Thoracic aorta (tissue), 2 donors: ENCODE results near the gene CAPZA2. TPM values are rescaled to one million over a fixed set of nuclear protein-coding genes. Genes with fewer than 3 reads are reported as not detected.
"Not testable (repeated sequence)": the region's sequence is repeated elsewhere in the genome, so short reads cannot be mapped to it uniquely, and the experiment has no call there.

Experiments
- ATAC-seq: fragments of 150-250 bp; one replicate; pipeline ENCODE4 v1.8.0; 2017; ENCODE audit warnings: low read depth; ENCODE audit not compliant: insufficient number of reproducible peaks, low FRiP score
- DNase-seq: peaks from one replicate; pipeline ENCODE4 v3.0.0-alpha.2; 2020; ENCODE audit warnings: low spot score
- H3K27ac ChIP-seq, 2 donors: fragments of 200-600 bp; sonication (generic); 1 replicate in 1 of 2; 2 replicates in 1 of 2; pipeline ENCODE4 v1.5.1; 2016; ENCODE audit warnings: mild to moderate bottlenecking in 2 of 2, moderate library complexity in 2 of 2
- H3K27me3 ChIP-seq: fragments of 200-600 bp; sonication (generic); replicated peaks from 2 replicates; pipeline ENCODE4 v1.6.0; 2016; ENCODE audit warnings: mild to moderate bottlenecking; ENCODE audit not compliant: insufficient read depth
- H3K36me3 ChIP-seq: fragments of 200-600 bp; sonication (generic); one replicate; pipeline ENCODE4 v1.5.1; 2016
- H3K4me1 ChIP-seq, 2 donors: fragments of 200-600 bp; sonication (generic); 1 replicate in 1 of 2; 2 replicates in 1 of 2; pipeline versions ENCODE4 v1.5.1 to v1.6.0; 2016; ENCODE audit warnings: low read depth in 2 of 2, mild to moderate bottlenecking in 1 of 2; ENCODE audit not compliant: control insufficient read depth in 1 of 2
- H3K4me3 ChIP-seq: fragments of 200-600 bp; sonication (generic); 2 replicates; pipeline ENCODE4 v1.5.1; 2016; ENCODE audit warnings: mild to moderate bottlenecking
- H3K9me3 ChIP-seq: fragments of 200-600 bp; sonication (generic); 2 replicates; pipeline ENCODE4 v1.5.1; 2016
- total RNA-seq, 2 donors: library from RNA; depleted of rRNA; stranded (reverse); fragments of >200 nt; gene quantifications; one replicate each; pipeline versions ENCODE4 v1.1.0 to v1.2.3, GENCODE V29; 2016
- TF ChIP-seq, protein P1 (sequence below): fragments of 200-600 bp; sonication (generic); IDR thresholded peaks from one replicate; pipeline ENCODE4 v1.5.1; 2019; ENCODE audit warnings: antibody characterized with exemption

CAPZA2 gene
- 100 to 1,000 TPM in 1 of 2 donors, 10 to 100 TPM in 1; 69.0 to 141 TPM for total RNA-seq

DNA sequence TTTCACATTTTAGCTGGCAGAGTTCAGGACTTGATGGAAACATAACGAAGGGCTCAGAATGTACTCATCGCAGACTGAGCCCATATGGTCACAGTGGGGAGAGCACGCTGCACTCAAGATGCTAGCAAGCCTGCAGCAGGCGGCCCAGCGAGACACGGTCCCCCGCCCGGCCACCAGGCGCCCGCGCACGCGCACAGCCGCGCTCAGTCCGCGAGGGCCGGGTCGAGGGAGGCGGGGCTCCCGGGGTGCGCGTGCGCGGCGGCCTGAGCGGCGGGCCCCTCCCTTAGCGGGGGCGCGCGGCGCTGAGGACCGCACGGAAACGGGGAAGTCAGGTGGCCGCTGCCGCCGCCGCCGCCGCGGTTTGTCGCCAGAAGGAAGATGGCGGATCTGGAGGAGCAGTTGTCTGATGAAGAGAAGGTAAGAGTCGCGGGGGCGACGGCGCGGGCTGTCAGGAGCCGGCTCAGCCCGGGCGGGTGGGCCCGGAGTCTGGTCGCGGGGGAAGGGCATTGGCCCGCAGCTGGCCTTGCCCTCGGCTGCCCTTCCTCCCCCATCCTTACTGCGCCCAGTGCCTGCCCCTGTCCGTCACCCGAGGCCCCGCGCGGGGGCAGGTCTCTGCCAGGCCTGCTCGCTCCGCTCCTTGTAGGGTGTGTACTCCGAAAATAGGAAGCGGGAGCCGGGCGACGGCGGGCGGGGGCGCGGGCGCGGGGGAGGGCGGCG, at the start of gene CAPZA2:
Gene CAPZA2, plus strand, starts transcription at position 354 of the 717 bp plus-strand sequence. Its CDS starts 25 bp downstream, at position 379.
- peak; percentile 58 for DNase-seq
- Histone ChIP-seq H3K9me3 (no peaks in the 10 kb centered on the region), H3K4me3 (peak within 1 kb of the TSS; percentile 94), H3K27ac (peak within 1 kb of the TSS; percentile 90 to 94), H3K36me3 (no peaks in the 10 kb centered on the region), H3K4me1 (peaks cover 15 to 32% of the 10 kb centered on the region in 2 donors), H3K27me3 (no peaks in the 10 kb centered on the region)
- TF ChIP-seq, protein P1, sequence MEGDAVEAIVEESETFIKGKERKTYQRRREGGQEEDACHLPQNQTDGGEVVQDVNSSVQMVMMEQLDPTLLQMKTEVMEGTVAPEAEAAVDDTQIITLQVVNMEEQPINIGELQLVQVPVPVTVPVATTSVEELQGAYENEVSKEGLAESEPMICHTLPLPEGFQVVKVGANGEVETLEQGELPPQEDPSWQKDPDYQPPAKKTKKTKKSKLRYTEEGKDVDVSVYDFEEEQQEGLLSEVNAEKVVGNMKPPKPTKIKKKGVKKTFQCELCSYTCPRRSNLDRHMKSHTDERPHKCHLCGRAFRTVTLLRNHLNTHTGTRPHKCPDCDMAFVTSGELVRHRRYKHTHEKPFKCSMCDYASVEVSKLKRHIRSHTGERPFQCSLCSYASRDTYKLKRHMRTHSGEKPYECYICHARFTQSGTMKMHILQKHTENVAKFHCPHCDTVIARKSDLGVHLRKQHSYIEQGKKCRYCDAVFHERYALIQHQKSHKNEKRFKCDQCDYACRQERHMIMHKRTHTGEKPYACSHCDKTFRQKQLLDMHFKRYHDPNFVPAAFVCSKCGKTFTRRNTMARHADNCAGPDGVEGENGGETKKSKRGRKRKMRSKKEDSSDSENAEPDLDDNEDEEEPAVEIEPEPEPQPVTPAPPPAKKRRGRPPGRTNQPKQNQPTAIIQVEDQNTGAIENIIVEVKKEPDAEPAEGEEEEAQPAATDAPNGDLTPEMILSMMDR: peak; percentile 58
- ATAC-seq: peak; percentile 92

DNA sequence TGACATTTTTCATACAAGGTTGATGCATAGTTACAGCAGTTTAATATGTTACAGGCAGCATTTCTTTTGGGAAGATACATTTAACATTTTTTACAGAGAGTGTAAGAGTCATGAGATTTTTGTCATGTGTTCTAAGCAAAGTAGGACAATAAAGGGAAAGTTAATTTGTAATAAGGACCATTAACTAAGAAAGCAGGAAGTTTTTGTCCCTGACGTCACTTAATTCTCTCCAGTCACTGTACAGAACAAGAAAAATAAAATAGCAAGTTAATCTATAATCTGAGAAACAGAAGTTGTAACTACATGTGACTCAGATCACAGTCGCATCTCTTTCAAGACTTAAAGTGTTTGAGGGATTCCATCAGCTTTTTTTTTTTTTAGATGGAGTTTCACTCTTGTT, 49.5 kb upstream of the CAPZA2 start:
- Histone ChIP-seq H3K27ac (no peak overlapping the region), H3K4me3 (no peak overlapping the region), H3K4me1 (no peaks in the 10 kb centered on the region), H3K36me3 (no peaks in the 10 kb centered on the region), H3K27me3 (no peaks in the 10 kb centered on the region), H3K9me3 (no peaks in the 10 kb centered on the region)
- no peak for DNase-seq
- ATAC-seq: no peak
- TF ChIP-seq, protein P1: no peak

DNA sequence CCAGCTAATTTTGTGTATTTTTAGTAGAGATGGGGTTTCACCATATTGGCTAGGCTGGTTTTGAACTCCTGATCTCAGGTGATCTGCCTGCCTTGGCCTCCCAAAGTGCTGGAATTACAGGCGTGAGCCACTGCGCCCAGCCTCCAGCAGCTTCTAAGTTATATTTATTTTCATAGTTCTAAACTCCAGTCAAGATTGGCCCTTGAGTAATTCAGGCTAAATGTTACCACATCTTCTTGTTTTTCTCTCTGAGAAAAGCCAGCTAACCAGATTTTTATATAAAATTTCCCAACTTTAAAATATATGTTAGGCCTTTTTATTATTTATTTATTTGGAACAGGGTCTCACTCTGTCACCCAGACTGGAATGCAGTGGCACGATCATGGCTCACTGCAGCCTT, 49.0 kb upstream of the CAPZA2 start:
- H3K4me1 ChIP-seq, H3K4me3 ChIP-seq, DNase-seq, H3K27ac ChIP-seq, H3K9me3 ChIP-seq, H3K36me3 ChIP-seq, H3K27me3 ChIP-seq, ATAC-seq: not testable (repeated sequence)

DNA sequence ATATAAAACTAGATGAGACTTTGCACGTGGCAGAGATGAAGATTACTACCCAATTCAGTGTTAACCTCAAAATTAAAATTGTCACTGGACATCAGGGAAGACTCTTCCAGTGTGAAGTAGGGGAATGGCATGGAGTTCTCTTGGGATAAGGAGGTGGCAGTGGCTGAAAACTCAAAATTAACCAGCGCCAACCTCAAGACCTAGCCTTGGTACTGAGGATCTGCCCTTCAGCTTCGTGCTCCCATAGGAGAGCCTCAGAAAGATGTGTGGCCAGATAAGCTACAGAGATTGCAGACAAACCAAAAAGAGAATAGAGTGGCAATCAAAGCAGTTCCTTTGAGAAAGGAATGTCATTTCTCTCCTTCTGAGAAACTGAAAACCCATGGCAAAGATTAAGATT, 47.3 kb upstream of the CAPZA2 start:
- no peak for DNase-seq
- TF ChIP-seq, protein P1: no peak
- H3K27ac ChIP-seq: no peak overlapping the region
- H3K4me1 ChIP-seq: no peaks in the 10 kb centered on the region
- no peak for ATAC-seq
- H3K36me3 ChIP-seq: no peaks in the 10 kb centered on the region
- no peaks in the 10 kb centered on the region for H3K27me3 ChIP-seq
- no peaks in the 10 kb centered on the region for H3K9me3 ChIP-seq
- H3K4me3 ChIP-seq: no peak overlapping the region

DNA sequence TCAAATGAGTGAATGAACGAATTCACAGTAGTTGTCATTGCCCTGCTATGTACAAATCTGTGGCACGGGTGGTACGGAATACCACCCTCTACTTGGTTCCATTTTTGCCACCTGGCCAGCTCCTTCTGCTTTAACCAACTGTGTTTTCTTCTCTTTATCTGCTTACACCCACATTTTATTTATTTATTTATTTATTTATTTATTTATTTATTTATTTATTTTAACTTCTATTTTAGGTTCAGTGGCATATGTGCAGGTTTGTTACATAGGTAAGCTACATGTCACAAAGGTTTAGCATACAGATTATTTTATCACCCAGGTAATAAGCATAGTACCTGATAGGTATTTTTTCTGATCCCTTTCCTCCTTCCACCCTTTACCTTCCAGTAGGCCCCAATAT, 42.2 kb upstream of the CAPZA2 start:
- H3K36me3 ChIP-seq: no peaks in the 10 kb centered on the region
- TF ChIP-seq, protein P1: no peak
- no peaks in the 10 kb centered on the region for H3K27me3 ChIP-seq
- H3K4me3 ChIP-seq: no peak overlapping the region
- H3K27ac ChIP-seq: no peak overlapping the region
- no peaks in the 10 kb centered on the region for H3K9me3 ChIP-seq
- DNase-seq (no peak), ATAC-seq (no peak)
- no peaks in the 10 kb centered on the region for H3K4me1 ChIP-seq

DNA sequence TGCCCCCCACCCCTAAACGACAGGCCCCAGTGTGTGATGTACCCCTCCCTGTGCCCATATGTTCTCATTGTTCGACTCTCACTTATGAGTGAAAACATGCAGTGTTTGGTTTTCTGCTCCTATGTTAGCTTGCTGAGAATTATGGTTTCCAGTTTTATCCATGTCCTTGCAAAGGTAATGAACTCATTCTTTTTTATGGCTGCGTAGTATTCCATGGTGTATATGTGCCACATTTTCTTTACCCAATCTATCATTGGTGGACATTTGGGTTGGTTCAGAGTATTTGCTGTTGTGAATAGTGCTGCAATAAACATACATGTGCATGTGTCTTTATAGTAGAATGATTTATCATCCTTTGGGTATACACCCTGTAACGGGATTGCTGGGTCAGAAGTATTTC, 40.7 kb upstream of the CAPZA2 start:
- H3K27ac ChIP-seq, DNase-seq, H3K9me3 ChIP-seq, ATAC-seq, H3K4me3 ChIP-seq, H3K4me1 ChIP-seq, H3K27me3 ChIP-seq, H3K36me3 ChIP-seq: not testable (repeated sequence)
